ENCODE measurements around the gene MAP6.

MAP6 gene

DNA sequence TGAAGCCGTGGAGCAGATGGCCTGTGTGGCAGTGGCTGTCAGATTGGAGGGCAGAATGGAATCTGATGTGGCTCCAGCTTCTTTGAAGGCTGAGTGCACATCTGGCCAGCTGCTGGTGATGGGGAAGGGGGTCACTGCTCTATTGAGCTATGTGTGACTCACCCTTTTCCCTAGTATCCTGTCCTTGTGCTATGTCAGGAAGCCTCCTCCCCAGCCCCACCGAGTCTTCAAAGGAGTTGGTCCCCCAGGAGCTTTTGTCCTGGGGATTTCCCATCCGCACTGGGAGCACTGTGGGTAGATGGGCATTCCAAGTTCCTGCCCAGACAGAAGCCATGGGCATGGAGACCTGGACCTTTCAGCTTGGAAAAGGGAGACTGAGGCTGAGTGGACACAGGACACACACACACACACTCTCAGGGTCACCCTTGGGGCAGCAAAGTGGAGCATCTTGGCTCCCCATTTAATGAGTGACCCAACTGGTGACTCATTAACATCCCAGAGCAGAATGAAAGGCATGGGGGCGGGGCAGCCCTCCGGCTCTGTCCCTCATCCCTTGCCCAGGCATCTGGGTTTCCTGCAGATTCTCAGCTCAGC is 103.5 kb downstream of the MAP6 start:
- TF ChIP-seq, protein P1, sequence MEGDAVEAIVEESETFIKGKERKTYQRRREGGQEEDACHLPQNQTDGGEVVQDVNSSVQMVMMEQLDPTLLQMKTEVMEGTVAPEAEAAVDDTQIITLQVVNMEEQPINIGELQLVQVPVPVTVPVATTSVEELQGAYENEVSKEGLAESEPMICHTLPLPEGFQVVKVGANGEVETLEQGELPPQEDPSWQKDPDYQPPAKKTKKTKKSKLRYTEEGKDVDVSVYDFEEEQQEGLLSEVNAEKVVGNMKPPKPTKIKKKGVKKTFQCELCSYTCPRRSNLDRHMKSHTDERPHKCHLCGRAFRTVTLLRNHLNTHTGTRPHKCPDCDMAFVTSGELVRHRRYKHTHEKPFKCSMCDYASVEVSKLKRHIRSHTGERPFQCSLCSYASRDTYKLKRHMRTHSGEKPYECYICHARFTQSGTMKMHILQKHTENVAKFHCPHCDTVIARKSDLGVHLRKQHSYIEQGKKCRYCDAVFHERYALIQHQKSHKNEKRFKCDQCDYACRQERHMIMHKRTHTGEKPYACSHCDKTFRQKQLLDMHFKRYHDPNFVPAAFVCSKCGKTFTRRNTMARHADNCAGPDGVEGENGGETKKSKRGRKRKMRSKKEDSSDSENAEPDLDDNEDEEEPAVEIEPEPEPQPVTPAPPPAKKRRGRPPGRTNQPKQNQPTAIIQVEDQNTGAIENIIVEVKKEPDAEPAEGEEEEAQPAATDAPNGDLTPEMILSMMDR (IDR thresholded peaks at IDR 0.05; ENCODE audit: insufficient read depth, missing control alignments): no peak
- no peak for DNase-seq (ENCODE audit: insufficient read length, low spot score)
- FAIRE-seq: no peak

DNA sequence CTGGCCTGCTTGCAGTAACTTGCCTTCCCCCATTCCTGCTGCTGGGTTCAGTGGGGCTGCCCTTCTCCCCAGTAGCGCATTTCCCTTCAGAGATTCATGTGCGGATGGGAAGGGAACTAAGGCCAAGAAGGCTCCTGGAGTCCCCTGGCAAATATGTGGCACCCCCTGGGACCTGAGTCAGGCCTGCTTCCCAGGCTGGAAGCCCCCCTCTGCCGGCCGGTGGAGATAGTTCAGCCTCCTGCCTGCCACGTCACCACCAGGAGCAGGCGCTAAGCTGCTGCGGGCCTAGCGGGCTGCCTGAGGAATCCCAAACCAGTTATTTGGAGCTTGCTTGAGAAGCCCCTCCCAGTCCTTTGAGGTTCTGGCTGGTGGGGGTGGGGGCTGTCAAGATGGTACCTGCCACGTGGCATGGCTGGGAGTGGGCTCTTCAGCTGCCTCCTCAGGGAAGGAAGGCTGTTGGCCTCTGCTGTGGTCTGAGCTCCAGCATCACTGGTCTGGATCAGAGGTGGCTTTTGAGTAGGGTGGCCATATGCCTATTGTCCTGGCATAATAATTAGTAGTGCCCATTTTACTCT is 104.8 kb downstream of the MAP6 start:
- FAIRE-seq (no peak), DNase-seq (ENCODE audit: insufficient read length, low spot score) (no peak)
- TF ChIP-seq, protein P1 (IDR thresholded peaks at IDR 0.05; ENCODE audit: insufficient read depth, missing control alignments): no peak

DNA sequence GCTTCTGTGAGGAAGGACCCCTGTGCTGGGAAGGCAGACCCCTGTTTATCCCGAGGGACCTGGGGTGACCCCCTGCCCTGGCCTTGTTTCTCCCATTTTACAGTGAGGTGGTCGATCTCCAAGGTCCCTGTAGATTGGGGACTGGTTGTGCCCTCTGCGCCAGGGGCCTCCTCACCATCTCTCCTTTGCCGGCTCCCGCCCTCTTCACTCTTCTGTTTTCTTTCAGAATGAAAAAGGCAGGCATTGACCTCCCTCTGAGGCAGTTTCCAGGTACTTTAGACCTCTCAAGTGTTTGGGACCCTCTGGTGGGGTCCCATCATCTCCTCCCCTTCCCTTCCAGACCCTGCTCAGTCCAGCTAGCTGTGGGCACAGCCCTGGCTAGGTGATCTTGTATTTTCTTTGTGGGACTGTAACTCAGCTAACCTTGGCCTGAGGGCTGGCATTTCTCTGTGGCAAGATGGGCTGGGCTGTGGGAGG is 105.3 kb downstream of the MAP6 start:
- TF ChIP-seq, protein P1 (IDR thresholded peaks at IDR 0.05; ENCODE audit: insufficient read depth, missing control alignments): no peak
- no peak for DNase-seq (ENCODE audit: insufficient read length, low spot score)
- FAIRE-seq: no peak

DNA sequence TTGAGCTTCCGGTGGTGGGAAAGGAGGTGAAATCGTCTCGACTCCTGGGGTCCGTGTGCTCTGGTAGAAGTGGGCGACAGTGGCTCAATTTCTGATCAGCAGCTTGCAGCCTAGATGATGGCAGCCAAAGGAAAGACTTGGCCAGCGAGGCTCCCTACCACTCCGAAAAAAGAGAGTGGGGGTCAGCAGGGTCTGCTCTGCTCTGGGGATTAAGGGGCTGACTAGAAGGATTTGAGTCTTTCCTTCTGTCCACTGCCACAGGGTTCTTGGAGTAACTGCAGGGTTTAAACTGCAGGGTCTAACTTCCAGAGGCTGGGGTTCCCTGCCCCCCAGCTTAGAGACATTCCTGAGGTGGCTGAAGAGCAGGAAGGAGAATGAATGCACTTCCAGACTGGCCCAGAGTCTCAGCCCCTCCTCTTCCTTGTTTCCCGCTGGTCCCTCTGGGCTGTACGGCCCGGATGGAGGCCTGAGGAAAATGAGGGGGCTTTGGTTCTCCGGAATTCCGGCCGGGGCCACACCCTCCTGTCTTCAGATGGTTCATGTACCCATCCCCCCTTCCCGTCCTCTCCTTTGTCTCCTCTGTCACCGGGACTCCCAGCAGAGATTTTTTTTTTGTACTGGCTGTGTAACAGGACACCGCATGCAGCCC is 105.9 kb downstream of the MAP6 start:
- DNase-seq (ENCODE audit: insufficient read length, low spot score) (no peak), FAIRE-seq (no peak)
- TF ChIP-seq, protein P1 (IDR thresholded peaks at IDR 0.05; ENCODE audit: insufficient read depth, missing control alignments): no peak

DNA sequence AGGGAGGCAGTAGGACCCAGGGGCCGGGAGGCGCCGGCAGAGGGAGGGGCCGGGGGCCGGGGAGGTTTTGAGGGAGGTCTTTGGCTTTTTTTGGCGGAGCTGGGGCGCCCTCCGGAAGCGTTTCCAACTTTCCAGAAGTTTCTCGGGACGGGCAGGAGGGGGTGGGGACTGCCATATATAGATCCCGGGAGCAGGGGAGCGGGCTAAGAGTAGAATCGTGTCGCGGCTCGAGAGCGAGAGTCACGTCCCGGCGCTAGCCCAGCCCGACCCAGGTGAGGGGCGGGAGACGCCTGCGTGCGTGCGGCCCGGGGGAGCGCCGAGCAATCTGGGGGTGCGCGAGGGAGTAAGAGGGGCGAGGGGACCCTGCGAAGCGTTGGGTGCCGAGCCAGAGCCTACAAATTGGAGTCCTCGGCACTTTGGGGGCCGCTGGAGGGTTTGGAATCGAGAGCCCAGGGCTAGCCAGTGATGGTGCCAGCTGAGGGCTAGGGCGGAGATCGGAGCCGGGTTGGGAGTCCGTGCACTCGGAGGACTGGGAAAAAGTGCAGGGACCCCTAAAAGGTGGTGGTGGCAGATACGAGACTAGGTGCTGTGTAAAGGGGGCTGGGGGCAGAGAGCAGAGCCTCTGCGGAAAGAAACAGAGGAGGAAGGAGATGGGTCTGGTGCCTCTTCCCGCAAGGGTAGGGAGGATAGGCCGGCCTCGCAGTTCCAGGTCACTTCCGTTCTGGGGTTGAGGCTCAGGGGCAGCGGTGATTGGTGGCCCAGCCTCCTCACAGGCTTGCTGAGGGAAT is 106.6 kb downstream of the MAP6 start, which contains the start of gene SERPINH1:
Gene SERPINH1, plus strand, starts transcription at position 206 of the 788 bp plus-strand sequence. CDS start 4,097 bp downstream, outside the sequence.
- DNase-seq (ENCODE audit: insufficient read length, low spot score) (no peak), FAIRE-seq (no peak)
- TF ChIP-seq, protein P1 (IDR thresholded peaks at IDR 0.05; ENCODE audit: insufficient read depth, missing control alignments): no peak

DNA sequence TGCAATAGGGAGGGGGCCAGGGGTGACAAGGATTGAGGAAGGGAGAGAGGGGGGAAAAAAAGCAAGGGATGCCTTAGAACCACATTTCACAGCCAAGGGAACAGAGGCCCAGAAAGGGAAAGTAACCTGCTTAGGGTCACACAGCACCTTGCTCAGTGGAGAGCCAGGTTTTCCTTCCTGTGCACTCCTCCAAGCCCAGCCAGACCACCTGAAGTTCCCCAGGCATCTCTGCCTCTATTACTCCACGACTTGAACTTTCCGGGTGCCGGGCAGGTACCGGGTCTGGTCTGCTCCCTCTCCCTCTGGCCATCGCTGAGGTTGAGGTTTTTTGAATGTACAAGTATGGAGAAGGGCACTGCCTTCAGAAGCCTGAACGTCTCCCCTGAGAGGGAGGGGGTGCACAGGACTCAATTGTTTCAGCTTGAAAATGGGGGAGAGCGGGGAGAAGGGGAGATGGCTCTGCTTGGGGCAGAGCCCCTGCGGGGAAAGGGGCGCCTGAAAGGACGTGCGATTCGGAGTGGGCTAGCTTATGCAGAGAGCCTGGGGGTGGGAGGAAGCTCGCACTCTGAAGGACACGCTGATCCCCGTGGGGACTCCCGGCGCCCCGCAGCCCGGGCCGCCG is 107.3 kb downstream of the MAP6 start:
- FAIRE-seq: no peak
- TF ChIP-seq, protein P1 (IDR thresholded peaks at IDR 0.05; ENCODE audit: insufficient read depth, missing control alignments): no peak
- no peak for DNase-seq (ENCODE audit: insufficient read length, low spot score)
